BLaER1 (cell line): ENCODE measurements around the gene MAP3K21.
A peak's percentile ranks its signal among the peaks of the same experiment; 100 is the strongest.

Experiments used
- H3K27ac ChIP-seq: shearing (Covaris generic); formaldehyde crosslinking; 2 replicates; pipeline ENCODE4 v1.8.1; 2022
- H3K27me3 ChIP-seq: shearing (Covaris generic); formaldehyde crosslinking; 2 replicates; pipeline ENCODE4 v1.8.1; 2022
- H3K36me3 ChIP-seq: shearing (Covaris generic); formaldehyde crosslinking; 2 replicates; pipeline ENCODE4 v1.8.1; 2022
- H3K4me1 ChIP-seq: shearing (Covaris generic); formaldehyde crosslinking; 2 replicates; pipeline ENCODE4 v1.8.1; 2022
- H3K4me2 ChIP-seq: shearing (Covaris generic); formaldehyde crosslinking; 2 replicates; pipeline ENCODE4 v1.8.1; 2022
- H3K4me3 ChIP-seq: shearing (Covaris generic); formaldehyde crosslinking; 2 replicates; pipeline ENCODE4 v1.8.1; 2022
- H3K9ac ChIP-seq: shearing (Covaris generic); formaldehyde crosslinking; 2 replicates; pipeline ENCODE4 v1.8.1; 2022
- H3K9me3 ChIP-seq: shearing (Covaris generic); formaldehyde crosslinking; 2 replicates; pipeline ENCODE4 v1.8.1; 2022
- H4K20me1 ChIP-seq: shearing (Covaris generic); formaldehyde crosslinking; 2 replicates; pipeline ENCODE4 v1.8.1; 2022
- Cebpa-rat ChIP-seq: shearing (Covaris generic); IDR thresholded peaks from 2 replicates; pipeline ENCODE4 v1.8.1; 2022

MAP3K21 gene

GRCh38 chr1:233295237-233295974, 32.1 kb upstream of the MAP3K21 start, which contains the start of gene PCNX2:
Gene PCNX2 (minus strand): TSS chr1:233295725. CDS start chr1:233295478, 247 bp downstream.
- TF ChIP-seq Cebpa-rat = no peak
- Histone ChIP-seq H3K27me3 (no peaks in the 10 kb centered on the region), H3K9me3 (no peaks in the 10 kb centered on the region), H3K4me1 (peaks cover 17% of the 10 kb centered on the region), H3K4me3 (peak within 1 kb of the TSS; percentile 85), H3K9ac (peak within 1 kb of the TSS; percentile 75), H3K36me3 (no peaks in the 10 kb centered on the region), H3K4me2 (peak within 1 kb of the TSS; percentile 93), H4K20me1 (no peaks in the 10 kb centered on the region), H3K27ac (peak within 1 kb of the TSS; percentile 42)

DNA sequence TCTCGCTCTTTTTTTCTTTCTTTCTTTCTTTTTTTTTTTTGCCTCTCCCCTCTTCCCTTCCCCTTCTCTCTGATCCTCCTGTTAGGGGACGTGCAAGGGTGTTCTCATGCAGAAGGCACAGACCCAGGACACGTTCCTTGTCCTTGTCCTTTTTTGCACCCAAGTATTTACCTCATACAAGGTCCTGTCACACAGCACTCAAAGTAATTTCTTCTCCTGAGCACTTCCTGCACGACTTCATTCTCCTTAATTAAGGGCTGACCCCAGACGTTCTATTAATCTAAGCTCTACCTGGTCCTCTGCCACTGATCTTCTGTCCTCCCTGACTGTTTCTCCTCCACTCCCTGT, 31.6 kb upstream of the MAP3K21 start:
- Histone ChIP-seq H3K4me3 (peak overlapping the region; percentile 85), H3K4me2 (peak overlapping the region; percentile 93), H3K36me3 (no peaks in the 10 kb centered on the region), H3K27ac (no peak overlapping the region), H3K4me1 (peaks cover 17% of the 10 kb centered on the region), H4K20me1 (no peaks in the 10 kb centered on the region), H3K9ac (peak overlapping the region; percentile 75; the same call in 1 of the 2 replicates), H3K27me3 (no peaks in the 10 kb centered on the region), H3K9me3 (no peaks in the 10 kb centered on the region)
- no peak for TF ChIP-seq Cebpa-rat

GRCh38 chr1:233299450-233299849, 28.1 kb upstream of the MAP3K21 start:
- H3K27me3 ChIP-seq = no peaks in the 10 kb centered on the region
- H3K4me3 ChIP-seq = no peak overlapping the region
- H3K9ac ChIP-seq = no peak overlapping the region
- no peaks in the 10 kb centered on the region for H3K36me3 ChIP-seq
- H3K9me3 ChIP-seq = no peaks in the 10 kb centered on the region
- no peak for TF ChIP-seq Cebpa-rat
- H4K20me1 ChIP-seq = no peaks in the 10 kb centered on the region
- no peak overlapping the region for H3K4me2 ChIP-seq
- H3K27ac ChIP-seq = no peak overlapping the region
- peaks cover 17% of the 10 kb centered on the region for H3K4me1 ChIP-seq

GRCh38 chr1:233300326-233300725, 27.2 kb upstream of the MAP3K21 start:
- TF ChIP-seq Cebpa-rat = no peak
- H3K9ac ChIP-seq = no peak overlapping the region
- H3K9me3 ChIP-seq = no peaks in the 10 kb centered on the region
- H3K4me3 ChIP-seq = no peak overlapping the region
- no peaks in the 10 kb centered on the region for H3K27me3 ChIP-seq
- H3K4me2 ChIP-seq = no peak overlapping the region
- no peaks in the 10 kb centered on the region for H3K36me3 ChIP-seq
- H3K4me1 ChIP-seq = peaks cover 10% of the 10 kb centered on the region
- no peak overlapping the region for H3K27ac ChIP-seq
- no peaks in the 10 kb centered on the region for H4K20me1 ChIP-seq

- no peaks in the 10 kb centered on the region for H3K27me3 ChIP-seq
- no peak overlapping the region for H3K4me3 ChIP-seq
- H3K4me2 ChIP-seq = no peak overlapping the region
- no peak overlapping the region for H3K9ac ChIP-seq
- H3K36me3 ChIP-seq = no peaks in the 10 kb centered on the region
- H3K4me1 ChIP-seq = no peaks in the 10 kb centered on the region
- no peaks in the 10 kb centered on the region for H3K9me3 ChIP-seq
- H3K27ac ChIP-seq = no peak overlapping the region
- no peak for TF ChIP-seq Cebpa-rat
- H4K20me1 ChIP-seq = no peaks in the 10 kb centered on the region
Measured at GRCh38 chr1:233304489-233305102, 22.9 kb upstream of the MAP3K21 start.

- Histone ChIP-seq H3K4me3 (no peak overlapping the region), H3K9ac (no peak overlapping the region), H3K27me3 (no peaks in the 10 kb centered on the region), H3K9me3 (no peaks in the 10 kb centered on the region), H3K27ac (no peak overlapping the region), H3K36me3 (no peaks in the 10 kb centered on the region), H3K4me2 (no peak overlapping the region), H4K20me1 (no peaks in the 10 kb centered on the region), H3K4me1 (no peaks in the 10 kb centered on the region)
- no peak for TF ChIP-seq Cebpa-rat
Measured at GRCh38 chr1:233313434-233314155, 13.9 kb upstream of the MAP3K21 start.

GRCh38 chr1:233315718-233316301, 11.7 kb upstream of the MAP3K21 start:
- H3K4me3 ChIP-seq = no peak overlapping the region
- no peaks in the 10 kb centered on the region for H3K4me1 ChIP-seq
- no peak overlapping the region for H3K9ac ChIP-seq
- H3K27ac ChIP-seq = no peak overlapping the region
- H3K4me2 ChIP-seq = no peak overlapping the region
- H3K27me3 ChIP-seq = no peaks in the 10 kb centered on the region
- no peaks in the 10 kb centered on the region for H3K36me3 ChIP-seq
- H3K9me3 ChIP-seq = no peaks in the 10 kb centered on the region
- H4K20me1 ChIP-seq = no peaks in the 10 kb centered on the region
- TF ChIP-seq Cebpa-rat = no peak

GRCh38 chr1:233316473-233316872, 11.1 kb upstream of the MAP3K21 start:
- no peak for TF ChIP-seq Cebpa-rat
- Histone ChIP-seq H3K36me3 (no peaks in the 10 kb centered on the region), H3K4me1 (no peaks in the 10 kb centered on the region), H3K27ac (no peak overlapping the region), H3K4me2 (no peak overlapping the region), H3K9ac (no peak overlapping the region), H3K9me3 (no peaks in the 10 kb centered on the region), H3K27me3 (no peaks in the 10 kb centered on the region), H3K4me3 (no peak overlapping the region), H4K20me1 (no peaks in the 10 kb centered on the region)

DNA sequence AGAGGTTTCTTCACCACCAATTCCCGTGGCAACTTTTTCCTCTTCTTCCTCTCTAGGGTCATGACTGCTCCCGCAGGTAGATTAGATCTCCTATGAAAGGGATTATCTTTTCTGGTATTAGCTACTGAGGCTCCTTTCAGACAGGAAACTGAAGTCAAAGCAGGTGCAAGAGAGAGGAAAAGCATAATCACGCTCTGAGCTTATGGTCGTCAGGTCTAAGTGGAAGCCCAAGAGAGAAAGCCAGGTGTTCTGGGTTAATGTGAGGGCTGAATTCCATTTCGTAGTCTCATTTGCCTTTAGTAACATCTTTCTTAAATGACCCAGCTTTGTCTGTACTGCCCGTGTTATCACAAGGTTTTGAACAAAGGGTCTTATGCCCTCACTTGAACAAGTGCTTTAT, 8.3 kb upstream of the MAP3K21 start:
- Histone ChIP-seq H3K36me3 (no peaks in the 10 kb centered on the region), H3K4me3 (no peak overlapping the region)

GRCh38 chr1:233320023-233320422, 7.5 kb upstream of the MAP3K21 start:
- H3K27ac ChIP-seq = no peak overlapping the region
- no peaks in the 10 kb centered on the region for H4K20me1 ChIP-seq
- no peak overlapping the region for H3K4me3 ChIP-seq
- no peak overlapping the region for H3K4me2 ChIP-seq
- no peaks in the 10 kb centered on the region for H3K4me1 ChIP-seq
- no peak; the same call in 1 of the 2 replicates for TF ChIP-seq Cebpa-rat
- H3K9ac ChIP-seq = no peak overlapping the region
- H3K36me3 ChIP-seq = no peaks in the 10 kb centered on the region
- no peaks in the 10 kb centered on the region for H3K9me3 ChIP-seq
- H3K27me3 ChIP-seq = no peaks in the 10 kb centered on the region

More for the DNA sequence above, 8.3 kb upstream of the MAP3K21 start:
- no peaks in the 10 kb centered on the region for H3K27me3 ChIP-seq
- H3K9ac ChIP-seq = no peak overlapping the region
- no peak overlapping the region for H3K4me2 ChIP-seq
- H3K4me1 ChIP-seq = no peaks in the 10 kb centered on the region
- H3K27ac ChIP-seq = no peak overlapping the region
- H4K20me1 ChIP-seq = no peaks in the 10 kb centered on the region
- no peak for TF ChIP-seq Cebpa-rat
- H3K9me3 ChIP-seq = no peaks in the 10 kb centered on the region
